Stimulated activated CD4-positive, alpha-beta T cell treated with anti-CD3 and anti-CD28 coated beads, Interleukin-2, amount 100 ng/mL, for 4 hours (primary cell): ENCODE data around the gene LRRC19.

Experiments
- DNase-seq: peaks from one replicate; pipeline ENCODE4 v3.0.0-alpha.2; 2020; ENCODE audit warnings: low read depth

LRRC19 gene

GRCh38 chr9:27005491-27005890 lies at the start of gene LRRC19:
Gene LRRC19, minus strand, starts transcription at chr9:27005672. Its CDS starts 5,978 bp downstream, at chr9:26999694.
- DNase-seq = no peak

GRCh38 chr9:27054841-27055240 lies 49.4 kb upstream of the LRRC19 start:
- DNase-seq = no peak

- no peak for DNase-seq
Measured at GRCh38 chr9:27054125-27054524, 48.7 kb upstream of the LRRC19 start.

- no peak for DNase-seq
Measured at GRCh38 chr9:27053369-27054022, 48.0 kb upstream of the LRRC19 start.

- DNase-seq = no peak
Measured at GRCh38 chr9:27047136-27047535, 41.7 kb upstream of the LRRC19 start.

- no peak for DNase-seq
Measured at GRCh38 chr9:27043176-27043575, 37.7 kb upstream of the LRRC19 start.

- DNase-seq = no peak
Measured at GRCh38 chr9:27042476-27042875, 37.0 kb upstream of the LRRC19 start.

GRCh38 chr9:27041746-27042145 lies 36.3 kb upstream of the LRRC19 start:
- DNase-seq = no peak

GRCh38 chr9:27037499-27037898 lies 32.0 kb upstream of the LRRC19 start:
- DNase-seq = no peak

- peak; percentile 3 for DNase-seq
Measured at GRCh38 chr9:27033815-27034403, 28.4 kb upstream of the LRRC19 start.

GRCh38 chr9:27029186-27029585 lies 23.7 kb upstream of the LRRC19 start:
- DNase-seq = no peak

GRCh38 chr9:27022920-27023319 lies 17.4 kb upstream of the LRRC19 start:
- no peak for DNase-seq

- no peak for DNase-seq
Measured at GRCh38 chr9:27019589-27019988, 14.1 kb upstream of the LRRC19 start.

GRCh38 chr9:27003426-27004077 lies 1.9 kb downstream of the LRRC19 start:
- DNase-seq = no peak

- no peak for DNase-seq
Measured at GRCh38 chr9:26995810-26996209, 9.7 kb downstream of the LRRC19 start.

- no peak for DNase-seq
Measured at GRCh38 chr9:26983340-26983739, 22.1 kb downstream of the LRRC19 start.

- no peak for DNase-seq
Measured at GRCh38 chr9:26975728-26976707, 29.5 kb downstream of the LRRC19 start.

- DNase-seq = no peak
Measured at GRCh38 chr9:26974927-26975326, 30.5 kb downstream of the LRRC19 start.

- DNase-seq = no peak
Measured at GRCh38 chr9:26973989-26974388, 31.5 kb downstream of the LRRC19 start.

GRCh38 chr9:26971721-26972120 lies 33.8 kb downstream of the LRRC19 start:
- no peak for DNase-seq

- no peak for DNase-seq
Measured at GRCh38 chr9:26956860-26957233, 48.6 kb downstream of the LRRC19 start.
